GM15510 (cell line): ENCODE measurements around the gene ANKS6.

Experiments
- POLR2A ChIP-seq: IDR thresholded peaks from 3 replicates; pipeline ENCODE4 v1.6.1; 2011; ENCODE audit warnings: borderline replicate concordance; ENCODE audit not compliant: insufficient read length; ENCODE audit errors: extremely low read depth

ANKS6 gene

GRCh38 chr9:98796364-98797101 is at the start of gene ANKS6:
ANKS6 (minus strand) TSS chr9:98796555; CDS start chr9:98796491, 64 bp downstream.
- TF ChIP-seq POLR2A, result peak; percentile 36

GRCh38 chr9:98846081-98846480 is 49.7 kb upstream of the ANKS6 start:
- no peak for TF ChIP-seq POLR2A

- no peak for TF ChIP-seq POLR2A
Observed at GRCh38 chr9:98842510-98842909, 46.2 kb upstream of the ANKS6 start.

DNA sequence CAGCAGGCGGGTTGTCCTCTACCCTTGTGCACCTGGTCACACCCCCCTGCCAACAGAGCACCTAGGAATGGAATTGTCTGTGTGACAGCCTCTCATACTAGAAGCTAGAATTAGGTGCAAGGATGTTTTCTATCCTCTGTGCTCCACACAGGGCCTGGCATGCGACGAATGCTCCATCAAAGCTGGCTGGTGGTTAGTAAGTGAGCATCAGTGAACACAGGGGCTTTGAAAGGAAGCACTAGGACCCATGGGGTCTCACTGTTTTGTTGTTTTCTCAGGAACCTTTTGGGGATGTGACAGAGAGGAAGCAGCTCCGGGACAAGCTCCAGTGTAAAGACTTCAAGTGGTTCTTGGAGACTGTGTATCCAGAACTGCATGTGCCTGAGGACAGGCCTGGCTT is 43.4 kb upstream of the ANKS6 start:
- TF ChIP-seq POLR2A, result no peak

DNA sequence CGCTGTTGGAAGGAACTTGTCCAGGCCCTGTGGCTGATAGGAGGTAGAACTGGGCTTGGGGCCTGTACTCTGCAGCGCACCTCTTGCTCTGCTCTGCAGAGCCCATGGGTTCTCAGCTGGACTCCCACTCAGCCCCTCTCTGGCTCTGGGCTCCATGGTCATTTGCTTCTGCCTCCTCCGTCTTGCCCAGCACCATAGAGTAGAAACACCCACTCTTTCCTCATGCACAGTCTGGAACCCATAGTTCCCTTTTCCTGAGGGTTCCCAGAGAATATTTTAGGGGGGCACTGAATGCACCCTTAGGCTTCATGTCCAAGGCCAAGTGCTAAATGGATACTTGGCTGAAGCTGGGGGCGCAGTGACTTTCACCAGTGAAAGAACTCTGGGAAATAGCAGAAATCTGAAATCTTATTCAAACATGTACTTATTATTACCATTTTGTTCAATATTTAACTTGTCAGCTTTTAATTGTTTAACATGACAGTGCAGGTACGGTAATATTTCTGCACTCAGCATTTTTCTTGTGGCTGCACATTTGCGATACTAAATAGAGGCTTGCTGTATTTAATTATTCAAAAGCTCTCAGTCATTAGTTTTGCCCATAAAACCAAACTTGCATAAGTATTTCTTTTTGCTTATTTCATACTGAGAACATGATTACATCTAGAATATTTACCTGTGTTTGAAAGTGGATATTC is 42.7 kb upstream of the ANKS6 start:
- no peak for TF ChIP-seq POLR2A

DNA sequence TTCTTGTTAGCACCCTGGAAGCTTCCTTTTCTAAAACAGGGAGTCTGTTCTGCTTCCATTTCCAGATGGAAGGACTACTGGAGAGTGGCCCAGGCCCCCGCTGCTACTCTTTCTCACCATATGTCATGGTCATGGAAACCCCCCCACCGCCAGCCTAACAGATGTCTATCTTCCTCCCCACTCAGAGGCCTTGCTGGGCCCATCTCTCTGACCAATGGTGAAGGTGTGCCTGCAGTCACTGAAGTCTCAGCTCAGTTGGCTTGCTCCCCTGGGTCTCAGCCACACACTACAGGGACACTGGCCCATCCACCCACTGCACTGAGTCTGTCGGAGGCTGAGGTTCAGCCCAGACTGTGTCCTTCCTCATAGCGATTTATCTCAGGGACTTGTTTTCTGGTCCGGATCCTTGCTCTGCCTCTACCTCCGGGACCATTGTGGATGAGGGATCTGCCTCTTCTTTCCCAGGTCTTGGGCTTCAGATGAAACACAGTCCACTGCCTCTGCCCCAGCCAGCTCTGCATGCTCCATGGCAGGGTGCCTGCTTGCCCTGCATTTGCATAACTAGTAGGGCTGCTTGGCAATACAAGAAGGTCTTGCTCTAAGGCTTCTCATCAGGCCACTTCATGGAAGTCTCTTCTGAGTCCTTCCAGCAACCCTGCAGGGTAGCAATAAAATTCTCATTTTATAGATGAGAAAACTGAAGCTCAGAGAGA is 42.0 kb upstream of the ANKS6 start:
- no peak for TF ChIP-seq POLR2A

DNA sequence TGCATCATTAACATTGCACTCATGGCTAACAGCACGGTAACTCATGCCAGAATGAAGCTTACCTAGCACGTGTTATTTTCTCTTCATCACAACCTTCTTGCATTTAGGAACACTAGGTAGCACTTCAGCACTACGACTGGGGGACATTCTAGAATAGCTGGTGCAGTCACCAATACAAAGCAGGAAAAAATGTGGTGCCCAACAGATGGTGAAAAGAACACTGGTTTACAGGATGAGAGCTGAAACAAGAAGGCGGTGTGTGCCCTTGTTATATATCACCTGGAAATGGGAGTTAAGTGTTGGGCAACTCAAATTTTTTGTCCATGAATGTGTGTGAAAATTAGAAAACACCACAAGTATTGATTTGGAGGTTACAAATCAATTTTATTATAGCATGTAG is 41.2 kb upstream of the ANKS6 start:
- TF ChIP-seq POLR2A, result no peak

- TF ChIP-seq POLR2A, result no peak
Observed at GRCh38 chr9:98836206-98836605, 39.9 kb upstream of the ANKS6 start.

GRCh38 chr9:98834386-98834785 is 38.0 kb upstream of the ANKS6 start:
- no peak for TF ChIP-seq POLR2A

GRCh38 chr9:98833090-98833956 is 37.0 kb upstream of the ANKS6 start:
- no peak for TF ChIP-seq POLR2A

GRCh38 chr9:98832768-98833089 is 36.4 kb upstream of the ANKS6 start:
- TF ChIP-seq POLR2A, result no peak

- no peak for TF ChIP-seq POLR2A
Observed at GRCh38 chr9:98831696-98832095, 35.3 kb upstream of the ANKS6 start.

DNA sequence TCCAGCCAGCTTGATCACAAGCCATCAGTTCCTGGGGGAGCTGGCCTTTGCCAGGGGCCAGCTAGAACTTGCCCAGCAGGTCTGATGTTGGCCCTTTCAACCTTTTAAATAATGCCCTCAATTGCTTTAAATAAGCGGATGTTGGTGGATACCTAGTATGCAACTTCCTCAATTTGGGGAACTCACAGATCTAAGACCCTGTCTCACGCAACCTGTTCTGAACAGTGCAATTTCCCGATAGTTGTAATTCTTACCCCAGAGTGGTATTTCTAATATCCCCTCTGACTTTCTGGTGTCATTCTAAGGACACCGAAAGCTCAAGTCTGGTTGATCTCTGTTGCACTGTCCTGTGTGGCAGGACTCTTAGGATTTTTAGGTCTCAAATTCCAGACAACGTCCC is 34.2 kb upstream of the ANKS6 start:
- TF ChIP-seq POLR2A, result no peak

GRCh38 chr9:98829766-98830165 is 33.4 kb upstream of the ANKS6 start:
- no peak for TF ChIP-seq POLR2A

- no peak for TF ChIP-seq POLR2A
Observed at GRCh38 chr9:98826716-98827115, 30.4 kb upstream of the ANKS6 start.

- no peak for TF ChIP-seq POLR2A
Observed at GRCh38 chr9:98825414-98825813, 29.1 kb upstream of the ANKS6 start.
